MG63 (cell line): ENCODE measurements around the gene CHST9. TPM values are rescaled to one million over a fixed set of nuclear protein-coding genes. Genes with fewer than 3 reads are reported as not detected.

Experiments
- DNase-seq: peaks from one replicate; pipeline ENCODE4 v3.0.0-alpha.2; 2020
- H3K27me3 ChIP-seq: fragments of 250-450 bp; sonication (Bioruptor Pico); 2 replicates; pipeline ENCODE4 v1.5.1; 2020; ENCODE audit warnings: mild to moderate bottlenecking, moderate library complexity
- H3K36me3 ChIP-seq: fragments of 250-450 bp; sonication (Bioruptor Pico); 2 replicates; pipeline ENCODE4 v1.5.1; 2020; ENCODE audit warnings: mild to moderate bottlenecking, moderate library complexity
- H3K4me3 ChIP-seq: fragments of 250-450 bp; sonication (Bioruptor Pico); 2 replicates; pipeline ENCODE4 v1.5.1; 2020; ENCODE audit warnings: mild to moderate bottlenecking, moderate library complexity
- H3K9me3 ChIP-seq: fragments of 250-450 bp; sonication (Bioruptor Pico); 2 replicates; pipeline ENCODE4 v1.5.1; 2020; ENCODE audit warnings: mild to moderate bottlenecking, moderate library complexity
- total RNA-seq: library from RNA; depleted of rRNA; stranded (reverse); fragments of >200 nt; shearing (Covaris generic); gene quantifications from 2 replicates; pipeline ENCODE4 v1.2.3, GENCODE V29; 2014; ENCODE audit warnings: low replicate concordance

Gene CHST9
- total RNA-seq, 1 experiment from 2014 or later: not detected

DNA sequence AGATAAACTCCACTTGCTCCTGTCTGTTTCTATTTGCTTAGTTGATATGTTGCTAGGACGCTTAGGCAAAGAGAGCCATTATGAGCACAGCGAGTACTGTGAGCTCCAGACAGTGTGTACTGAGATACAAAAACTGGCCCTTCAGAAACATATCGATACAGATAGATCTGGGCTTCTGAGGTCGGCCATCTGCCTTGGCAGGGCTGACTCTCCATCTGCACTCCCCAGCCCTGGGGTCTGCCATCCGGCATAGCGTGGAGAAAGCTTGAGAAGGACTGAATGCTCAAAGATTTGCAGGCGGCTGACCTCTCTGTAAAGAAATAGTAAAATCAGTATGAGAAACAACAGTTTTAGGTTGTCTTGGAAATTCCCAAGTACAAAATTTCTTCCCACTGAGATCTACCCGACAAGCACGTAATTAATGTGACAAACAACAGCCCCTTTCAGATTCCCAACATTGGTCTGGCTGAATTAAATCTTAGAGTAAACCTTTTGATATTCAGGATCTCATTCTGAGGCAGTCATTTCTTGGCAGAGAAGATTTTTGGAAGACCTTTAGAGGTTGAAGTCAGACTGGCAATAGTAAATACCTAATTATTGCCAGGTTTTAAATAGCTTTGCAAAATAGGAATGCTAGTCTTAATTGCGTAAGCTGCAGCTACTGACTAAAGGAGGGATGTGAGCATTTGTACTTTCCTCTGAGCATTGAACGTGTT, 127.4 kb downstream of the CHST9 start:
- DNase-seq: no peak
- Histone ChIP-seq H3K4me3 (no peak overlapping the region), H3K27me3 (no peaks in the 10 kb centered on the region), H3K36me3 (no peaks in the 10 kb centered on the region), H3K9me3 (no peaks in the 10 kb centered on the region)

DNA sequence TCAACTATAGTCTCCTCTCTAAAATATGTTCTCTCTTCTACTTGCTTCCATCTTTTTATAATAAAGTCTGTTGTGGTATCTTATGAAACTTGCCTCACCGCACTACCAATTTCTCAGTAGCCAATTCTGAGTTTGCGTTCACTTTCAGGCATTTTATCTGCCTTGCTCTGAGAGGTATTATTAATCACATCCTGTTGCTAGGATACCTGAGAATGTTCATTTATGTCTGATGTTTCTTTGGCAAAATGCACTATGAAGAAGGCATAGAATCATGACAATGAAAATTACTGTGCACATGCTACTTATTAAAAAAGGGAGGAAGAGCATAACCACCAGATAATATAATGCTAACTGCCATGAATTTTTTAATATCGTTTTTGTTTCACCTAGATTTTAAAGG, 130.2 kb downstream of the CHST9 start:
- Histone ChIP-seq H3K4me3 (no peak overlapping the region), H3K9me3 (no peaks in the 10 kb centered on the region), H3K36me3 (no peaks in the 10 kb centered on the region), H3K27me3 (no peaks in the 10 kb centered on the region)
- no peak for DNase-seq

DNA sequence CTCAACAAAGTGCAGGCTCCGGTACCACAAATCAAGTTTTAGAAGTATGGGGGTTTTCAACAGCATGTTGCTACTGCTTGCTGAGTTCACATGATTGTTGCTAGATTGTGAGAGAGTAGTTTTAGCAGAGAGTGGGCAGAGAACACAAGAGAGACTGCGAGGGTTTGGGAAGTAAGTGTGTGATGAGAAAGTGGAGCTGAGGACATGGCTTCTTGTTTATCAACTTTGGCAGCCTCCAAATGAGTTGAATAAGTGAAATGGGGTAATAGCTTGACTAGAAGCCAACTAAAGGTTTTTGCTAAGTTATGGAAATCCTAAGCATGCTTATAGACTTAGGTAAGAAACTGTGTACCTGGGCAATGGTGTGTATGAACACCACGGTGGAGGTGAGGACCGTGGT, 135.1 kb downstream of the CHST9 start:
- no peak for DNase-seq
- H3K27me3 ChIP-seq: no peaks in the 10 kb centered on the region
- H3K36me3 ChIP-seq: no peaks in the 10 kb centered on the region
- H3K9me3 ChIP-seq: no peaks in the 10 kb centered on the region
- H3K4me3 ChIP-seq: no peak overlapping the region

DNA sequence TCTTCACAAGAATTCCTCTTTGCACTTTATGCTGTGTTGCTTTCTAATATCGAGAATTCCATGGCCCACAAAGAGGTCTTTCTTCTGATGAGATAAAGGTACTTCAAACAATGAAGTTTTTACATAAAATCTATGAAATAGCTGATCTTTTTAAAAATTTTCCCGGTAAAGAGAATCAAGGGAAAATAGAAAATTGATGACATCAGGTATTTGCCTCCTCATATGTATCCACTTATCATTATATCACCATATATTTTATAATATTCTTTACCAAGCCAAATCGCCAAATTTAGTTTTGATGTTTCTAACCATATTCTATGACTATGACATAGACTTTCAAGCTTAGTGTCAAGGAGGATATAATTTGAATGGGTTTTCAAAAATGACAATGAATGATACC, 139.8 kb downstream of the CHST9 start:
- Histone ChIP-seq H3K27me3 (no peaks in the 10 kb centered on the region), H3K4me3 (no peak overlapping the region), H3K9me3 (no peaks in the 10 kb centered on the region), H3K36me3 (no peaks in the 10 kb centered on the region)
- no peak for DNase-seq

DNA sequence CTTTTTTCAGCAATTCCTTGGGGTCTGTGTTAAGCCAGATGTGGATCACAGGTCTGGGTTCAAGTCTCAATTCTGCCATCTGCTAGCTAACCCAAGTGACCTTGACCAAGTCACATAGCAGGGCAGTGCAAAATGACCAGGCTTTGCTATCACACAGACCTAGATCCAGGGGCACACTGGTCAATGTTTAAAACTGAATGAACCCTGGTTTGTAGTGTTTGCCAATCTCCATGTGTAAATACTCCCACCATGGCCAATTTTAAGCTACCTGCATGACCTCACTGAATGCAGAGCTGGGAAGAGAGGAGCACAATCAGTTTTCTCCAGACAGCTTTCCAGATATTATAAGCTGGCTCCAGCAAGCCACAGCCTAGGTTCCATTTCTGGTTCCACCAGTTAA, 142.9 kb downstream of the CHST9 start:
- H3K4me3 ChIP-seq: no peak overlapping the region
- no peaks in the 10 kb centered on the region for H3K27me3 ChIP-seq
- no peaks in the 10 kb centered on the region for H3K36me3 ChIP-seq
- H3K9me3 ChIP-seq: no peaks in the 10 kb centered on the region
- no peak for DNase-seq

DNA sequence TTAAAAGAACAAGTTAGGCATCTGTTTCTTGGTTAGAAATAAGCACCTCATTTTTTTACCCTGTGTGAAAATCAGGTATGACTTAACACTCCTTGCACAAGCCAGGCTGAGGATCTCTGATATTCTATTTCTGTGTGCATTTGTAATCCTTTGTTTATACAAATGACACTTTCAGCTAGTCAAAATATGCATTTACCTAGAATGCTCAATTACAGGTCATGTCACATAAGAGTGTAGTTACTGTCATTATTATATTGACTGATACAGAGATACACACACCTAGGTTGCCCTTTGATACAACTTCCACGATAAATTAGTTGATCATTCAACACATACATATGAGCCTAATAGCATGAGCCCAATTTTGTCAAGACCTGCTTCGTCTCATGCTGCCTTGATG, 144.3 kb downstream of the CHST9 start:
- Histone ChIP-seq H3K36me3 (no peaks in the 10 kb centered on the region), H3K27me3 (no peaks in the 10 kb centered on the region), H3K4me3 (no peak overlapping the region), H3K9me3 (no peaks in the 10 kb centered on the region)
- DNase-seq: no peak

DNA sequence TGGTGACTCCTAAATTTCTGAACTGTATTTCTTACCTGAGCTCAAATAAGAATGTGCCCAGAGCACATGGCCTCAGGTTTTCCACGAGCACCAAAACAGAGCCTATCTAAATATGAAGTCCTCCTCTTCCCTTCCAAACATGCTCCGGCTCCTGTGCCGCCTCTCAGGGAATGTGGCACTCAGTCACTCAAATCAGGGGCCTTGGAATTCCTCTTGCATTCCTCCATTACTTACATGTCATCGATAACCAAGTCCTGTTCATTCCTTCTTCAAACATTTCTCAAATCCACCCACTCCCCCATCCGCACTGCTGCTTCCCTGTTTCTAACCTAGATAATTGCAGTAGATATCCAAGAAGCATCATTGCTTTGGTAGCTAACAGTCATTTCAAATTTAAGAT, 151.4 kb downstream of the CHST9 start:
- no peak overlapping the region for H3K4me3 ChIP-seq
- H3K9me3 ChIP-seq: no peaks in the 10 kb centered on the region
- DNase-seq: no peak
- H3K36me3 ChIP-seq: no peaks in the 10 kb centered on the region
- no peaks in the 10 kb centered on the region for H3K27me3 ChIP-seq

DNA sequence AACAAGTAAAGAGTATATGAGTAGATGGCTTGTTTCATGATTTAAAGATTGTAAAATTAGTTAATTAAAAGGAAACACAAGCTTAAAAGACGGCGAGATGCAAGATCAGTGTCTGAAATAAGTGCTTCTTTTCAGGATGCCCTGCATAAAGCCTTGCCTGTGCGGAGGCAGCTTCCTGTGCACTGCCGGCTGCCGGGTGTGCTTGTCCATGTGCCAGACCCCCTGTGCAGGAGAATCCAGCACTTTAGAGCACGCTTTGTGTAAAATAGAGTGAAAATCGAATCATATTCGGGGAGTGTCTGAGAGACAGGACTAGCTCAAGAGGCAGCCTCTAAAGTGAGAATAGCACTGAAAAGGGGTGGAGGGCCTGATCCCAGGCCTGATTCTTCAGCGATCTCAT, 154.7 kb downstream of the CHST9 start:
- Histone ChIP-seq H3K4me3 (no peak overlapping the region), H3K36me3 (no peaks in the 10 kb centered on the region), H3K27me3 (no peaks in the 10 kb centered on the region), H3K9me3 (no peaks in the 10 kb centered on the region)
- no peak for DNase-seq

DNA sequence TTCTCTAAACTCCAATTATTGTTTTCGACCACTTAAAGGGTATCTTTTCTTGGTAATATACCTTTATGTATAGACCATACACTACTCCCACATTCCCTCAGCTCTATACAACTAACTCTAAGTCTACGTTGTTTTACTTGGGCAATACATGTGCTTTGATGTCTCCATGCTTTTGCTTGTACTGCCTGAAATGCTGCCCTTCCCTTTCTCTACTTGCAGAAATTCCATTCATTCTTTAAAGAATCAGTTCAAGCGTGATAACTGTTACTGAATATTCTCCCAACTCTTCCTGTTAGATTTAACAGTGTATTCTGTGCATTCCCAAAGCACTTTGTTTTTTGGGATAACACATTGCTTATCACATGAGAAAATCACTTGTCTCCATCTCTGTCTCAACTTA, 162.6 kb downstream of the CHST9 start:
- DNase-seq: no peak
- Histone ChIP-seq H3K36me3 (no peaks in the 10 kb centered on the region), H3K4me3 (no peak overlapping the region), H3K27me3 (no peaks in the 10 kb centered on the region), H3K9me3 (no peaks in the 10 kb centered on the region)

DNA sequence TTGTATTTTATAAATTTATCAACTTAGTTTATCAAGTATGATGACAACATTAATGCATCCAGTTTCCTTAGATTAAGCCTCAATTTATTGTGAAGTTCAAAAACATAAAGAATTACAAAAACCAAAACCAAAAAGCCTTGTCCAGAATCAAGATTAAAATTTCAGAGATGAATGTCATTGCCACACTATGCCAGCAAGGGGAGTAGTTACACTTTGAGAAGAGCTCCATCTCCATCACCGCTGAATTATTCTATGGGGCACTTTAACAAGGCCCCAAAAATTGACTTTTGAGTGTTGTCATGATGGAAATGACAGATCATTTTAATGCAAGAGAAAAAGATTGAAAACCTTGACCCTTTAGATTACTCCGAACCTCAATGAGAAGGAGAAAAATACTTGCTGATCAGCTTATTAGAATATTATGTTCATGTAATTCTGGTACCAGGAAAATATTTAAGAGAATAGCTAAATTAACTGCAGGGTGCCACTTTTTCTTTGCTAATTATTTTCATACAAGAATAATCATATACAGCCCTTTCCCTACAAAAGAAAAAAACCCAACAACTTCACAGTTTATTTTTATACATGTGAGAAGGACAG, 167.1 kb downstream of the CHST9 start:
- H3K9me3 ChIP-seq: no peaks in the 10 kb centered on the region
- H3K4me3 ChIP-seq: no peak overlapping the region
- H3K27me3 ChIP-seq: no peaks in the 10 kb centered on the region
- DNase-seq: no peak
- H3K36me3 ChIP-seq: no peaks in the 10 kb centered on the region

DNA sequence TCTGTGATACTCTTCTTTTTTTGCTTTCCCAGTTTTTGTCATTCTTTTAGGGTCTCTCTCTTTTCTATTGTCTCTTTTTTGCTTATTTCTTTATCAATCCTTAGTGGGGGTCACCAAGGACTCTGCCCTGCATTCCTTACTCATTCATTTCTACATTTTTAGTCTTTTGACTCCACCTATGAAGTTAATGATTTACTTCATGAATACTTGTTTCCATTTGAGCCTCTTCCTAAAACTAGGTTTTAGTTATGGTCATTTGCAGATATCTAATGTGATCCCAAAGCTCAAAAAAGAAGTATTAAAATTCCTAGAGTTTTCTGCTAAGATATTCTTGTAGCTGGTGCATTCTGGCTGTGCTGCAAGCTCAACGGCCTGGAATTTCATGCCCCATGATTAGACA, 170.3 kb downstream of the CHST9 start:
- H3K36me3 ChIP-seq: no peaks in the 10 kb centered on the region
- DNase-seq: no peak
- H3K27me3 ChIP-seq: no peaks in the 10 kb centered on the region
- no peak overlapping the region for H3K4me3 ChIP-seq
- no peaks in the 10 kb centered on the region for H3K9me3 ChIP-seq

DNA sequence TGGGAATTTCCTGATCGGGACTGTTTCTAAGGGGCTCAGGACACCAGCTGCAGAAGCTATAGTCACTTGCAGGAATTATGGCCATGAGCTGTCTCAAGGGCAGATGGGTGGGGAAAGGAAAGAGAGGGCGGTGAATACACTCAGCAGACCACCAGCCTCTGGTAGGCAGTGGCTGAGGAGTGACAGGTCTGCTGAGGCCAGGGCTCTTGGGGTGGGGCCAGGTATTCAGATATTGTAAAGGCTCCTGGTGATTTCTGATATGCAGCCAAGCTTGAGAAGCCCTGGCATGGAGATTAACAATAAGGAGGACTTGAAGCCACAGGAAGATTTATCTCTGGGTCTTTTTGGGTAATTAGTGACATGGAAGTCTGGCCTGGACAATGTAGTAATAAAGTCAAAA, 174.3 kb downstream of the CHST9 start:
- H3K27me3 ChIP-seq: no peaks in the 10 kb centered on the region
- no peak for DNase-seq
- no peaks in the 10 kb centered on the region for H3K9me3 ChIP-seq

DNA sequence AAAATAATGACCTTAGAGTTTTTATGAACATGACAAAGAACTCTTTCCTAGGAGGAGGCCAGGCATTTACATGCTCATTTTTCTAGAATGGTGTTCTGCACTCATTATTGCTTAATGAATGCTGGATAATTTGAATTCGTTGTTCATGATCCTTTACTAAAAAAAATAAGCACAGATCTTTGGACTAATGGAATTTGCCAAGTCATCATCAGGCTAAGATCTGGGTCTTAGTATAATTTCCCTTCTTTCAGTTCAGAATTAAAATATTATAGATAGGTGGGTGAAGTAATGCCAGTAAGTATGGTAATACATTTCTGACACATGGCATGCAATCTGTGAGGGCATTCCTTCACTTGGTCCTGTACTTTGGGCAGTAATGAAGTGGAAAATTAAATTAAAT, 175.8 kb downstream of the CHST9 start:
- H3K4me3 ChIP-seq: no peak overlapping the region
- H3K27me3 ChIP-seq: no peaks in the 10 kb centered on the region
- H3K9me3 ChIP-seq: no peaks in the 10 kb centered on the region
- H3K36me3 ChIP-seq: no peaks in the 10 kb centered on the region
- DNase-seq: no peak

More for the DNA sequence above, 174.3 kb downstream of the CHST9 start:
- Histone ChIP-seq H3K36me3 (no peaks in the 10 kb centered on the region), H3K4me3 (no peak overlapping the region)

DNA sequence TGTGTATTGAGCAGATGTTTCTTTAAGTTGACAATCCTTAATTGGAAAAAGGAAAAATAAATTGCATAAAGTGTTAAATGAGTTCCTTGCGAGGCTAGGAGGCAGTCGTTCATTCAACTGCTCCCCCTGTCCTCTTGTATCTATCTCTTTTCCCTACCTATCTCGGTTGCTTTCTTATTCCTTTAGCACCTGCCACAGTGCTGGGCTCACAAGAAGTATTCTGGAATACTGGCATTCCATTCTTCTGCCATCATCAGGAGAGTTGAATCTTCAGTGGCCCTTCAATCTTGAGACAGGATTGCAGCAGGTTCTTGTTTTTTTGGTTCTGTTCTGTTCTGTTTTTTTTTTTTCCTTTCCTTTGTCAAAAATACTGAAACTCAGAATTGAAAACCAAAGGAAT, 176.5 kb downstream of the CHST9 start:
- Histone ChIP-seq H3K9me3 (no peaks in the 10 kb centered on the region), H3K4me3 (no peak overlapping the region), H3K27me3 (no peaks in the 10 kb centered on the region), H3K36me3 (no peaks in the 10 kb centered on the region)
- no peak for DNase-seq

DNA sequence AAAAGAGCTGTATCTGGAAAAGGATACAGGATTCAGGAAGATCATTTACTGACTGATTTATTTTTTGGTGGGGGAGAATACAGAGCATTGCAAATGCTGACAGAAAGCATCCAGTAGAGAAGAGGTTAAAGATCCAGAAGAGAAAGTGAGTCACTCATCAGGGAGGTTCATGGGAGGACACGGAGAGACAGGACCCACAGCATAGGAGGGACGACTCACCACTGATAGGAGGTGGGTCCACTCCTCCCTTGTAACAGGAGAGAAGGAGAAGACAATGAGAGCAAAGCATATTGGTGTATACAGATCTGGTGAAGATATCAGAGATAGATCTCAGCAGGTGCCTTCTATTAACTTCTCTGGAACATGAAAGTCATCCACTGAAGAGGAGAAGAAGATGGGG, 177.2 kb downstream of the CHST9 start:
- H3K9me3 ChIP-seq: no peaks in the 10 kb centered on the region
- no peaks in the 10 kb centered on the region for H3K27me3 ChIP-seq
- H3K4me3 ChIP-seq: no peak overlapping the region
- no peaks in the 10 kb centered on the region for H3K36me3 ChIP-seq
- DNase-seq: no peak

DNA sequence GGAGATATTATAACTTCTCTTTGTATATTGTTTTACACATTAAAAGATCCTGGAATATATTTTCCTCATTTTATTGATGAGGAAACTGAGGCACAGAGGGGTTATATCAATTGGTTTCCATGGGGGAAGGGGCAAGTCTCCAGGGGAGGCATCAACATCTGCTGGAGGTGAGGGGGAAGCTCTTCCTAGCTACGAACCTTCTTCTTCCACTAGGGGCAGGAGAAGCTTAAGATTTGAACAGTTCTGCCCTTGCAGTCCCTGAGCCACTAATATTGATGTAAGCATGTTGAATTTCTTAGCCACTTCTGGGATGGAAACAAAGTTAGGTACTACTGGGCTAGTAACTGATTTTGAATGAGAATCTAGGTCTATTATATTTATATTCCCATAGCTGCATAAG, 179.5 kb downstream of the CHST9 start:
- no peaks in the 10 kb centered on the region for H3K9me3 ChIP-seq
- no peak overlapping the region for H3K4me3 ChIP-seq
- no peaks in the 10 kb centered on the region for H3K36me3 ChIP-seq
- DNase-seq: no peak
- no peaks in the 10 kb centered on the region for H3K27me3 ChIP-seq

DNA sequence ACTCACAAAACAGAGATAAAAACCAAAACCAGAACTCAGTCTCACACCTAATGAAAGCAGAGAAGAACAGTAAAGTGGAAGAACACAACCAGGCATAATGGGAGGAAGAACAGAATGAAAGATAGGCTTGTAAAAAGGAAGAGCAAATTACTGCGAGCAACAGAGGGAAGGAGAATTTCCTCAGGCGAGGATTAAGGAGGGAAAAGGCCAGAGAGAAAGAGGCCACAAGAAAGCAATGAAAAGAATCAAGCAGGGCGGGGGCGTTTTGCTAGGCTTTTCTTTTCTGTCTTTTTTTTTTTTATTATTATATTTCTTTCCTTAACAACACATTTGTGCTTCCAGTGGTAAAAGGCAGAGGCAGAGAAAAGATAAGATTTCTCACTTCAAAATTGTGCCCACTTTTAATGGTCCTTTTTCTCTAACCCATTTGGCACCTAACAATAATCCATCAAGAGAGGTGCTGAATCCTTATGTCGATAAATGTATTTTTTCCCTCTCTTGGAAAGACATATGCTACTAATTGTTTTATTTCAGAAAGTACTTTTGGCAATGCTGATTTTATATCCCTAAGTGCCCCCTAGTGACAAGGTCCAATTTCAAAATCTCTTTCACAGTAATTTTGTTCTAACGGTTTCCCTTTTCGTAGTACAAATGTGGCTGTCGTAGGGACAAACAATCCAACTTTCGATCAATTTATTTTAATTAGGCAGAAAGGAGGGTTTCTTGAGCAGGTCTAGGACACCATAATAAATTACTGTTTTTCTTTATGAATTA, 180.9 kb downstream of the CHST9 start:
- no peaks in the 10 kb centered on the region for H3K27me3 ChIP-seq
- H3K4me3 ChIP-seq: no peak overlapping the region
- no peaks in the 10 kb centered on the region for H3K9me3 ChIP-seq
- no peaks in the 10 kb centered on the region for H3K36me3 ChIP-seq
- DNase-seq: no peak

DNA sequence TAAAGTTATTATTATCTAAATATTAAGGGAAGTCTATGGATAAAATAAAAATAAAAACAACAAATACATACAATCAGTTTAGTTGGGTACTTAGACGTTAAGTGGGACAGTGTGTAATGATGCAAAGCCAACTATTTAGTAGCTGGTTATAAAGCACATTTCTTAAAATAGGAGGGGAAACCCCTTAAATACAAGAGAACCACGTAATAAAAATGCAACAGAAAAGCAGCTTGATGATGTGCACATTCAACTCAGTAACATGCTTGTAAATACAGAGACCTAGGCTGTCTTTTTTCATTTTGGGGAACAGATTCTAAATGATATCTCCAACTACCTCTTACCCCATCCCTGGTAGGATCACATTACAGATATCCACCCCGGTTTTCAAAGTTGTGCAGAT, 185.3 kb downstream of the CHST9 start:
- no peaks in the 10 kb centered on the region for H3K27me3 ChIP-seq
- no peak overlapping the region for H3K4me3 ChIP-seq
- no peak for DNase-seq
- no peaks in the 10 kb centered on the region for H3K9me3 ChIP-seq
- no peaks in the 10 kb centered on the region for H3K36me3 ChIP-seq
